NCI-H187 (cell line): ENCODE results near the gene RNF215.
"Not testable (repeated sequence)": the region's sequence is repeated elsewhere in the genome, so short reads cannot be mapped to it uniquely, and the experiment has no call there.

Experiments
- DNase-seq, 2 experiments: peaks; one replicate each; lab custom pipeline; 2025; lab: John Stamatoyannopoulos, UW

The RNF215 gene

GRCh38 chr22:30421695-30422480 lies 34.7 kb upstream of the RNF215 start:
- DNase-seq: no peak

GRCh38 chr22:30420347-30421125 lies 33.3 kb upstream of the RNF215 start:
- no peak for DNase-seq

- DNase-seq: no peak
Observed at GRCh38 chr22:30416837-30417236, 29.6 kb upstream of the RNF215 start.

GRCh38 chr22:30416403-30416802 lies 29.2 kb upstream of the RNF215 start:
- DNase-seq: no peak

GRCh38 chr22:30414525-30415047 lies 27.4 kb upstream of the RNF215 start:
- no peak for DNase-seq

GRCh38 chr22:30413745-30414524 lies 26.7 kb upstream of the RNF215 start:
- no peak for DNase-seq

- no peak for DNase-seq
Observed at GRCh38 chr22:30413001-30413400, 25.8 kb upstream of the RNF215 start.

- DNase-seq: no peak
Observed at GRCh38 chr22:30411780-30412179, 24.6 kb upstream of the RNF215 start.

GRCh38 chr22:30408388-30409102 lies 21.3 kb upstream of the RNF215 start:
- DNase-seq: no peak

- DNase-seq: no peak
Observed at GRCh38 chr22:30406400-30406799, 19.2 kb upstream of the RNF215 start.

- no peak for DNase-seq
Observed at GRCh38 chr22:30405731-30406130, 18.5 kb upstream of the RNF215 start.

GRCh38 chr22:30404307-30404706 lies 17.1 kb upstream of the RNF215 start:
- DNase-seq: no peak

GRCh38 chr22:30402766-30403104 lies 15.5 kb upstream of the RNF215 start:
- not testable (repeated sequence) for DNase-seq

- no peak for DNase-seq
Observed at GRCh38 chr22:30402028-30402765, 15.0 kb upstream of the RNF215 start.

GRCh38 chr22:30401024-30401423 lies 13.8 kb upstream of the RNF215 start:
- not testable (repeated sequence) for DNase-seq

GRCh38 chr22:30400159-30400558 lies 12.9 kb upstream of the RNF215 start:
- no peak for DNase-seq

- no peak for DNase-seq
Observed at GRCh38 chr22:30399718-30400117, 12.5 kb upstream of the RNF215 start.

- DNase-seq: no peak
Observed at GRCh38 chr22:30398685-30399680, 11.8 kb upstream of the RNF215 start.
